NCI-H446 treated with DMSO at 0.1 percent for 48 hours (cell line): ENCODE measurements around the gene ISG20.

Experiments
- DNase-seq: peaks from one replicate; lab custom pipeline; 2025; lab: John Stamatoyannopoulos, UW

The ISG20 gene

DNA sequence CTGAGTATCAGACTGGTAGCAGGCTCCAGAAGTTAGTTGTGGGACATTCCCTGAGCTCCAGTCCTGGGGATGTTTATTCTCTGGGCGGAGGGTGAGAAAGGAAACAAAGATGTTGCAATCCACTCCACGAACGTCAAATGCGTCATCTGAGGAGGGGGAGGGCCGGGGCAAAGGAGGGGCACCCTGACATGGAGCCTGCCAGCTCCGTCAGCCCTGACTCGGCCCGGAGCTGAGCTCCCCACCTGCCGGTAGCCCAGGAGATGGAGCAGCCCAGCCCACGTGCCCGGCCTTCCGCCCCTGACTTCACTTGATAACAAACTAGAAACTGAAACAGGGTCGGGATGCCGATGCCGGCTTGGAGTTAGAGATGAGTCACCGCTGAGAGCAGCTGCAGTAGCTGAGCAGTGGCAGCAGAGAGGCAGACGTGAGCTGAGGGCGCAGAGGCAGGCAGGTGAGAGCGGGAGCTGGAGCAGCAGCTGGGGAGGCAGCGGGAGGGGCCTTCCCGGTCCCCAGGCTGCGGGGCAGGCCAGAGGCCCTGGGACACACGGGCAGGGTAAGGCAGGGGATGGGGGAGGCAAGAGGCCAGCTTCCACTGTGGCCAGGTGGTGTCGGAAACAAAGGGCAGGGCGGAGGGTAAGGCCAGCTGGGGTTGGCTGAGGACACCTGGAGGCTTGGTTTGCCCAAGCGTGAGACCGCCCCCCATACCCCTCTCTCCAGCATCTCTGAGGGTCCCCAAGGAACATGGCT lies at the start of gene ISG20:
Gene ISG20 (plus strand): TSS at position 391 of the 747 bp plus-strand sequence. CDS start 351 bp downstream, at position 742.
- DNase-seq, result no peak

DNA sequence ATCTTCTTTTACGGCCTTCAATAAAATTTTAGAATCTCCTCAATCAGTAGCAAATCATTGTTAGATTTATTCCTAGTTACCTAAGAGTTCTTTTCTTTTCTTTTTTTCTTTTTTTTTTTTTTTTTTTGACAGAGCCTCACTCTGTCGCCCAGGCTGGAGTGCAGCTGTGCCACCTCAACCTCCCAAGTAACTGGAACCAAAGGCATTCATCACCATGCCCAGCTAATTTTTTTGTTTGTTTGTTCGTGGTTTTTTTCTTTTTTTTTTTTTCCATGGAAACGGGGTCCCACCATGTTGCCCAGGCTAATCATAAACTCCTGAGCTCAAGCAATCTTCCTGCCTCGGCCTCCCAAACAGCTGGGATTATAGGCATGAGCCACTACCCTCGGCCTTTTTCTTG lies 48.1 kb upstream of the ISG20 start:
- no peak for DNase-seq

DNA sequence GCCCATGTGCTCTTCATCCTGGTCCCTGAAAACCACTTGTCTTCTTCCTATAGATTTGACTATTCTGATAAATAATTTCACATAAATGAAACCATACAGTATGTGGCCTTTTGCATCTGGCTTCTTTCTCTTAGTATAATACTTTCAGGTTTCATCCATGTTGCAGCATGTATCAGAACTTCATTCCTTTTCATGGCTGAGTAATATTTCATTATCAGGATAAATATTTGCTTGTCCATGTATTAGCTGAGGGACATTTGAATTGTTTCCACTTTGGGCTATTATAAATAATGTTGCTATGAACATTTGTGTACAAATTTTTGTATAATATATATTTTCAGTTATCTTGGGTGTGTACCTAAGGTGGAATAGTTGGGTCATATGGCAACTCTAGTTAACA lies 47.4 kb upstream of the ISG20 start:
- no peak for DNase-seq

DNA sequence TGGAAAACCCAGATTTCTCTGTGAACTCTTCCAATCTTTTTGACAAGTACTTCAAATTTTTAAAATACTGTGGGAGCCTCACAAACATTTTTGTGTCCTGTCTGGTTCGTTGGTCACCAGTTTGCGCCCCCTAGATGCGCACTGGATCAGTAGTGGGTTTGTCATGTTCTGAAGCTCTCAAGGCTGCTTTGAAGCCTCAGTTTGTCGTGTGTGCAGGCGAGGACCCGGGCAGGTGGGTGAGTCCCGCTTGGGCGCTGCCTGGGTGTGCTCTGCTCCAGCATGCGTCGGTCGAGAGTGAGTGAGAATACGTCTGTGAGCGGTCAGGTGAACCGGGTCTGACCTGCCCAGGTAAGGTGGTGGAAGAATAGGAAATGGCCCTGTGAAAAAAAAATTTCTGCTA lies 34.9 kb upstream of the ISG20 start:
- no peak for DNase-seq

DNA sequence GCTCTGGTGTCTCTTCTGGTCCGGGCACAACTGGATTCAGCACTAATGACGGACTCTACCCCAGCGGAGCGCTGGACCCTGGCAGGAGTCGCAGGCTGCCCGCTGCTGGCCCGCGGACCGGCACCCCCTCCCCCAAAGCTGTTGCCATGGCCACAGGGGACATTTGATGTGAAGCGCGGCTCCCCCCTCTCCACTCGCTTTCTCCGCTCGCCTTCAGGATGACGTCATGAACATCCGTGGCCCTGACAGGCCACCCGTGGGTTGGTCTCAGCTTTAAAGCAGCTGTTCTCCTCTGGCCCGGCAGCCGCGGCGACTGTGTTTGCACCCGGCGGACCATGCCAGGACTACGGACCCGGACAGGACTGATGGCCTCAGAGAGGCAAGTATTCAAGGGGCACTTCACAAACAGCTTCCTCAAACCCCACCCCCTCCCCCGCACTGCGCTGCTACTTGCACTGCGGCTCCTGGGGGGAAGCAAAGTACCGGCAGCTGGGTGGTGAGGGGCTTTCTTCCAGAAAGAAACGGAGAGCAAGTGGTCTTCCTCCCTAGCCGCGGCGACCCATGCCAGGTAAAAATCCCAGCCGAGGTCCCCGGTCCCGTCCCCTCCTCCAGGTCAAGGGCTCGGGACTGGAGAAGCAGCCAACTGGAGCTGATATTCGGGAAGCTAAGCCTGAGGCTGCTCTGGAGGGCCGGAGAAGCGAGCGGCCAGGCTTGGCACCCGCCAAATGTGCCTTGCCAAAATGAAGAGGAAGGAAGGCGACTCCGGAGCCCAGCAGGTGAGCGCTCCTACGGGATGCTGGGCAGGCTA lies 34.2 kb upstream of the ISG20 start:
- no peak for DNase-seq

DNA sequence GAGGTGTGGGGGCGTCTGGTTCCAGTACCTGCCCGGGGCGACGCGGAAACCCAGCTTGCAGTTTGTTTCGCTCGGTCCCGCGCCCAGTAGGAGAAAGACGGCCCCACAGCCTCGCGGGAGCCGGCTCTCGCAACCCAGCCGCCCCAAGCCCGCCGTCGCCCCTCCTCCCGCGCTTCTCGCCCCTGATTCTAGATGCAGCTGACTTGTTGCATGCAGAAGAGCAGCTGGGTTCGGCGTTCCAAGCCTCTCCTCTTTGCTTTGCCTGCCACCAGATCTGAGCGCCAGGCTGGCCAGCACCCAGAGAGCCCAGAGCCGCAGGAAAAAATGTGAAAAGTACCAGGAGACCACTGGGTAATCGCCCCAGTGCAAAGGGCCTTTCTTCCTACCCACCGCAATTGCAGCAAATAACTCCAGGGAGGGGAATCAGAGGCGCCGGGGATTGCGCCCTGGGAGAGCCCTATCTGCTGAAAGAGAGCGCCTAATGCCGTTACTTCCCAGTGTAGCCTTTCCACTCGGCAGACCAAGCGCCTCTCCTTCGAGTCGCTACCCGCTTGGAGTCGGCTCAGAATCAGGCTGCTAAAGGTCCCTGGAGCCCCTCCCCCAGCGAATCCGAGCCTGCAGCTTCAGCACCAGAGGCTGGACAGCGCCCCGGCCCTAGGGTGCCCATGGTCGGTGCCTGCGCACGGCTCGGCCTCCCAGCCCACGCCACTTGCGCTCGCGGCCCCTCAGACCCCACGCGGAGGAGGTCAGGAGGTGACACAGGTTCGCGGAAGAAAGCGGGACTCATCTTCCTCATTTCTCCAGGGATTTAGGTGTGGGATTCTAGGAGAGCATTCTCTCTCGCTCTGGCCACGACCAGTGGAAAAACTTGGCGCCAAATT lies 33.4 kb upstream of the ISG20 start:
- no peak for DNase-seq

DNA sequence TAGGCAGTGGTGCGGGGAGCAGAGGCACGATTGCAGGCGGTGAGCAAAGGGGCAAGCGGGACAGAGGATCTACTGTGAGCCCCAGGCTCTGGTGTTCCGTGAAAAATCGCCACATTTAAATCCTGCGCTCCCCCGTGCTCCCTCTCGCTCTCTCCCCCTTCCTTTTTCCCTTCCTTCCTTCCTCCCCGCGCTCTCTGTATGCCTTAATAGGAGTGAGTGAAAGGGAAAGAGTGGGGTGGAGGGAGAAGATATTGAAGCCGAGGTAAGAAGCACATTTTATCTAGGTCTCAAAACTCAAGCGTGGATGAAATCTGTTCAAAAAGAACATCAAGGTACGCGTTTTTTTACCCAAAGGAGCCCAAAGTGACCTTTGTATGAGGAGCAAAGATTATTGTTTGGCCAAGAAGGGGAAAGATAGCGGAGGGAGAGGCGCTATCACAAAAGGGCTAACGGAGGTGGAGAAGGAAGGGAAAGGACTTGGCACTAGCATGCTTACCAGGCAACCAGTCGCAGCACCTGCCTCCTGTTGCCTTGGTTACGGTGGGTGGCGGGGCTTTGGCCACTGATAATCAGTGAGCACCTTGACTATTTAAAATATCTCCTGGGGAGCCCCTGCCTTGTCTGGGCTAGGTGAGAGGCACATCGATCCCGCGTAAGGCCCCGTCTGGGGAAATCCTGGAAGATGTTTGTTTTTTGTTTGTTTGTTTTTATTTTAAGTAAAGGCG lies 32.6 kb upstream of the ISG20 start:
- no peak for DNase-seq

DNA sequence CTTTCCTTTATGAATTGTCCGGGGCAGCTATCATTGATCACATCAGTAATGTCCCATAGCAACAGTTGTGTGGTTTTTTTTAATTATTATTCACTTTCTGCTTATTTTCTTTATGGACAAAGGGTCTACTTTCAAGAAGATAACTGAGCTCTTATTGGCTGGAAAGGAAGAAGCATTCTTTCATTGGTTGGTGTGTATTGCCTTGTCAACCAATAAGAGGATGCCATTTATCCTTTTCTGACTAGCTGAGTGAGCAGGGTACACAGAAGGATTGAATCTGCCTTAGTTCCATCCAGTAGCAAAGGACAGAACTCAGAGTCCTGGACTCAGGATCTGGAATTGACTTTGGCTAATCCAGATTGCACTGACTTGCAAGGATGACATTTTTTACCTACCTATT lies 30.9 kb upstream of the ISG20 start:
- no peak for DNase-seq

DNA sequence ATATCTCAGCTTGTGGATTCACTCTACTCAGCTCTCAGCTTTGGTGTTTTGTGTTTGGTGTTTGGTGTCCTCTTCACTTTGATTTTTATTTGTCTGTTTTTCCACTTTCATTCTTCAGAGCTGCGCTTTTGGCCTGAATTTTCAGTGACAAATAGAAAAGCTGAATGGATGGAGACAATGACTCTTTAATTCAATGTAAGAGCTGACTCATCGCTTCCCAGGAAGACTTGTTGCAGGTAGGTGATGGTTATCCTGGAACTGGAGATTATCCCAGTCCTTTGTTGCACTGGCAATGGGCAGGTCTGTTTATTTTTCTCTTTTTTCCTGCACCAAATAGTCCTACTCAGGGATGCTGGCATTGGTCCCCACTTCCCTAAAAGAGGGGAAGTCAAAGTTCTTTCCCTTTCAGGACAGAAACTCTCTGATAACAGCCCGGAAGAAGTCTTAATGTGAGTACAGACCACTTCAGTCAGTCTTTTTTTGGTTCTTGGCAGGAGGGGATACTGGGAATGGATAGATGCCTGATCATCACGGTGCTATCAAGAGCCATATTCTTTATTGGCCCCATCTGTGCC lies 30.1 kb upstream of the ISG20 start:
- no peak for DNase-seq

DNA sequence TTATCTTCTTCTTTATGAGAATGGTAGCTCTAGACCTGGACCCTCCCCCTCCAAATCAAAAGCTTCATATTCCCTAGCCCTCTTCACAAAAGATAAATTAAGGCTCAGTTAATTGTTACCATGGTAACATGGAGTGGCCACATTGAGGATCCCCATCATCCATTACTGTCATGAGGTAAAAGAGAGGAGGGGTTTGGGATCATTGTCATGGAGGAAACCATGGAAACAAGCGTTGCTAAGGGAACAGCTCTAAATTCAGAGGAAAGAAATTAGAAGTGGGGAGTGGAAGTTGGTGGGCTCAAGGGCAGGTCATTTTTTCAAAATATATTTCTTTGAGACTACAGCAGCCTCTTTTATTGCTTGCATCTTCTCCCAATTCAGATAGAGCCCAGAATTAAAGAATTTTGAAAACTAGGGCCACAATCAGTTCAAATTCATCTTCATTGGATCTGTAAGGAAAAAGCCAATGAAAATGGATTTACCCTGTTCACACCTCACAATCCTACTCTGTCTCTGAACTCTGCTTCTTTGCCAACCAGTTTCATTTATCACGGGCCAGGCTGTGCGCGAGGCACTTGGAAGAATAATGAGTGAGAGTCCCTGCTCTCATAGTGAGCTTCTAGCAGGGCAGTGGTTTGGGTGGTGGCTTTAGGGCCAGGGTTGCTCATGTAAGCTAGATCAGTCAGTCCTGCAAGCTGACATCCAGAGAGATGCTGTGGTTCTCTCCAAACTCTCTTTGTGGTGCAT lies 29.3 kb upstream of the ISG20 start:
- no peak for DNase-seq

DNA sequence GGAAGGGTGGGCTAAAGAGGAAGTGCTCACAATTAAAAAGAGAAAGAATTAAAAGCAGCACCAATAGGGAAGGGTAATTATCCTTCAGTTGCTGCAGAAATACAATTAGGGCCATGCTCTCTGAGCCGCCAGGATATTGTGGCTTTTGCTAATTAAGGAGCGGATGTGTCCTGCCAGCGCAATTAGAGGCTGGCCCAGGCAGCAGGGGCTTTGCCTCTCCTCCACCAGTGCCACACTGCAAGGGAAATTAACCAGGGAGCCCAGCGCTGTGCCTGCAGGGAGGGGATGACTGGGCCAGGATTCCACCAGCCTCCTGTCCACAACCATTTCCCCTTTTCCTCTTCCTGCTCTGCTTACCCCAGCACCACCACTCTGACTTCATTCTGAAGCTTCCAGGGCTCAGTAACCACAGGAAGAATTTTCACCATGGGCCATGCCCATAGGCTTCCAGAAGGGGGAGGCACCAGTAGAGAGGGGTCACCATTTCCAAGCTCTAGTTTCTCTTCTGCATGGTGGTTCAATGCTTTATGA lies 28.1 kb upstream of the ISG20 start:
- no peak for DNase-seq

DNA sequence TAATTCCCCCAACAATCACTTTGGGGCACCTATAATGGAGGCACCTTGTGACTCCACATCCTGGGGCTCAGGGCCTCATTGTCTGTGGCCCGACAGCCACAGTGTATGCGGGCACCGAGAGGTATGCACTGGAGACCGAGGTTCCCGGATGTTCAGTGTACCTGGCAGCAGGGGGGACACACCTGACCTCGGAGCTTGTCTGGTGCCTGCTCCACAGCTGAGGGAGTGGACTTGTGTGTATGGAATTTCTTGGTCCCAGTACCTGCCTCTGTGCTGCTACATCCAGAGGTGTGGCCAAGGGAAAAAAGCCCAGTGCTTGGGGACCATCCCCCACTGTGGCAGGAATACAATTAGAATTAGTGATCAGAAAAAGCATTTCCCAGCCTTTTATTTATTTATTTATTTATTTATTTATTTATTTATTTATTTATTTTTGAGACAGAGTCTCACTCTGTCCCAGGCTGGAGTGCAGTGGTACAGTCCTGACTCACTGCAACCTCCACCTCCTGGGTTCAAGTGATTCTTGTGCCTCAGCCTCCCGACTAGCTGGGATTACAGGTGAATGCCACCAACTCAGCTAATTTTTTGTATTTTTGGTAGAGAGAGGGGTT lies 26.5 kb upstream of the ISG20 start:
- DNase-seq, result no peak

DNA sequence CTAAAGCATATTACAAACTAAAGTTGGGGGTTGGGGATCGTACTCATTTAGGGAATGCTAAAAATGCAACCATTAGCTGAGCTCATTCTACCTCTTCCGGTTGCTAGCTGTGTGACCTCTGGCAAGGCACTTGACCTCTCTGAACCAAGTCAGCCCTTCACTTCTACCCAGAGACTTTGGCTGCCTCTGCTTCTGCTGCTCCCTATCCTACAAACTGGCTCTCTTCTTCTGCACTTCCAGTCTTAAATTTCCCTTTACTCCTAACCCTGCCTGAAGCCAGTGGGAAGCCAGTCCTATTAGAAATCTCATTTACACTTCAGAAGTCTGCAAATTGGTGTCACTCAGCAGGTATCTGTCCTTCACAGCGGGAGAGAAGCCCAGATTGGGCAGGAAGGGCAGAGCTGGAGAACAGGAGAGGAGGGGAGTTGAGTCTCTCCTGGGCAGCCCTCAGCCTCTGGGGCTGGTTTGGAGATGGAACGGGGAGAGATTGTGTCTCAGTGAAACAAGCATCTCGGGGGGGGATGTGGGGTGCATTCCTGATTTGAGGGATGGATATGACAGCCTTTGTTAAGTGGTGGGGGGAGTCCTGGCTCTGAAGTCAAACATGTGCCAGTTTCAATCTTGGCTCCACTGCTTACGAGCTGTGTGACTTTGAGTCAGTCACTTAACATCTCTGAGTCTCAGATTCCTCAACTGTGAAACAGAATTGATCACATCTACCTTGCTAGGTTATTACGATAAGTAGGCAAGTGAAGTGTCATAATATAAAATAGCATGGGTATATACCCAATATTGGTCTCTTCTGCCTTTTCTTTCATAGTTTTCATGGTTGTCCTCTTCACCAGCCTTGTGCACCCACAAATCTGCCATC lies 25.5 kb upstream of the ISG20 start:
- no peak for DNase-seq

DNA sequence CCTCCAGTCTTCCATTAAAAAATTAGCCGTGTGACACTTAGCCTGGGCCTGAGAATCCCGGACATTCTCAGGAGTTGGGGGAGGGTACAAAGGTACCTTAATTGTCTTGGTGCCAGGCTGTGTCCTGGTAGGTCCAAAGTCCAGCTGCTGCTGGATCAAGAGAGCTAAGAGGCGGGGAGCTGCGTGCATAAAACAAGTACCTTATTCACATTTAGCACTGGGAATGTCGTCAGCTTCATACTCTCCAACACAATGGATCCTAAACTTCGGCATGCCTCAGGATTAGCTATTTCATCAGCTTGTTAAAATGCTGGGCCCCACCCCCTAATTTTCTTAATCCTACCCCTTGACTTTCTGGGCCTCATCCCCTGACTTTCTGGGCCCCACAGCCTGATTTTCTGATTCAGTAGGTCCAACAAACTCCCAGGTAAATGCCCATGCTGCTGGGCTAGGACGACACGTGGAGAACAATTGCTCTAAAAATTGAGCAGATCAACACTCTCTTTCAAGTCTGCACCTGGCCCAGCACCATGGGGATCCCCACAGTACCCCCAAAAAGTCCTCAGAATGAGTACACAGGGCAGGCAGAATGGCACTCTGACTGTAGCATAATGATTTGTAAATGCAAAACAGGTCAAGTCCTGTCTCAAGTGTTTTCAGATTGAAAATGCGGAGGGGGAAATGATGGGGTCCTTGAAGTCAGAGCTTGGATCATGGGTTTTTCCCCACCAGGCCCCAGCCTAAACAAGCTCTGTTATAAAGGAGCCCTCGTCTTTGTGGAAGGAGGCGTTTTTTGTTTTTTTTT lies 23.3 kb upstream of the ISG20 start:
- no peak for DNase-seq

DNA sequence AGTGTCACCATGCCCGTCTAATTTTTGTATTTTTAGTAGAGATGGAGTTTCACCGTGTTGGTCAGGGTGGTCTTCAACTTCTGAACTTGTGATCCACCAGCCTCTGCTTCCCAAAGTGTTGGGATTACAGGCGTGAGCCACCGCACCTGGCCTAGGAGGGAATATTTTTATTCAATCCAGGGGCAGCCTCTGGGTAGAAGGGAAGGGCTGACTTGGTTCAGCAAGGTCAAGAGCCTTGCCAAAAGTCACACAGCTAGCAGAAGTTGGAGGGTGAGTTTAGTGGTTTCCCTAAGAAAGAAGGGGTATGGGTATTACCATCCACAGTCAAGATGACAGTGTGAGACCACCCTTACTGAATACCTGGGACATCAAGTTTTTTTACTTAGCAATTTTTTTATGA lies 22.6 kb upstream of the ISG20 start:
- no peak for DNase-seq

DNA sequence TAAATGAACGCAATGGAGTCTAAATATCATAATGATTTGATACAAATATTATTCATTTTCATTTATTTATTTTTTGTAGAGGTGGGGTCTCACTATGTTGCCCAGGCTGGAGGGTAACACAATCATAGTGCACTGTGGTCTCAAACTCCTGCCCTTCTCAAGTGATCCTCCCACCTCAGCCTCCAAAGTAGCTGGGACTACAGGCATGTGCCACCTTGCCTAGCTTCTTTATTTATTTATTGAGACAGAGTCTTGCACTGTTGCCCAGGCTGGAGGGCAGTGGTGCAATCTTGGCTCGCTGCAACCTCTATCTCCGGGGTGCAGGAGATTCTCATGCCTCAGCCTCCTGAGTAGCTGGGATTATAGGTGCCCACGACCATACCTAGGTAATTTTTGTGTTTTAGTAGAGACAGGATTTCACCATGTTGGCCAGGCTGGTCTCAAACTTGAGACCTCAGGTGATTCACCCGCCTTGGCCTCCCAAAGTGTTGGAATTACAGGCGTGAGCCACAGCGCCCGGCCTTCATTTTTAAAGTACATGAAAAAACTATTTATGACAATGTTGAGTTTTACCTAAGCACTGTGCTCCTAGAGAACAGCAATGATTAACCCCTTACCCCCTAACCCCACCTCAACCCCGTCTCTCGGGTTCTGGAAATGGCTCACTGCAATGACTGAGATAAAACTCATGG lies 21.6 kb upstream of the ISG20 start:
- no peak for DNase-seq

DNA sequence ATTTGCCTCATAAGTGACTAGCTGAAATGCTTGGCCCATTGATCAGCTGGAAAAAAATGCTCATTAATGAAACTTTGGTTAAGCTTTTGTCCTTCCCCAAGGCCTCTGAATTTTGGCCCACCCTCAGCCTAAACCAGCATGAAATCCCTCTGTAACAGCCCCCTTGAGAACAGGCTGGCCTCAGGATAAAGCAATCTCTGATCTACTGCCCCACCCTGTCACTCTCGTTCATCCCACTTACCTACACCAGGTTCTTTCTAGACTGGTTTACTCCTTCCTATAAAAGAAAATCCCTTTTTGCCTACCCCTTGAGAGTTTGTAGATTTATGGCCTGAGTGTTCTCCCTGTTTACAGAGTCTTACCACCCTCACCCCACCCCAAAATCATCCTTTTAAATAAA lies 21.0 kb upstream of the ISG20 start:
- DNase-seq, result no peak

DNA sequence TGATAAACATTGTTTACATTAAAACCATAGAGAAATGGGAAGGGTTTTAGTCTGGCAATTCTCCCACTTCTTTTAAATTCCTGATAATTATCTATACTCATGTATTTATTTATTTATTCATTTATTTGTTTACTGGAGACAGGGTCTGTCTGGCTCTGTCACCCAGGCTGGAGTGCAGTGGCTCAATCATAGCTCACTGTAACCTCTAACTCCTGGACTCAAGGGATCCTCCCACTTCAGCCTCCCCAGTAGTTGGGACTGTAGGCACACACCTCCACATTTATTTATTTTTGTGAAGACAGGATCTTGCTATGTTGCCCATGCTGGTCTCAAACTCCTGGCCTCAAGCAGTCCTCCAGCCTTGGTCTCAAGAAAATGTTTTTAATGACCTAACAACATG lies 20.1 kb upstream of the ISG20 start:
- DNase-seq, result no peak
